HG03139 (cell line): ENCODE data around the gene CACNA1C.
"Not testable (repeated sequence)": the region's sequence is repeated elsewhere in the genome, so short reads cannot be mapped to it uniquely, and the experiment has no call there.

ENCODE experiments used
- ATAC-seq: cut with Tn5 transposase; IDR thresholded peaks from one replicate; pipeline ENCODE4 v1.9.1; 2021; ENCODE audit not compliant: unreplicated experiment

CACNA1C gene

DNA sequence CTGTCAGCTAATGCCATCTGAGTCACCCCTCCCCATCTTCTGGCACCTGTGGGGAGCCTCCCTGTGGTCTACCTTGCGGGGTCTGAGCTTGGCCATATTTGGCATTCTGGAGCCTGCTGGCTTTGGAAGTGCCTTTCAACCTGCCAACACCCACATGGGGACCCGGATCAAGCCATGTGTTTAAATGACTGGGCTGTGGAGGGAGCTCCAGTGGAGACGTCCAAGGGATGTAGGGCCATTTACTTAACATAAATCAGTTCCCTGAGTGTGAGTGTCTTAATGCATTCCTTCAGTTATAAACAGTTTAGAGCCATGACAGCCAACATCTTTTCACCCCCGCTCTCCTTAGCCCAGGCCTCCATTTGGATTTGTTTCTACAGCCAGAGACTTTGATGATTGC is 22.0 kb downstream of the CACNA1C start:
- no peak for ATAC-seq

DNA sequence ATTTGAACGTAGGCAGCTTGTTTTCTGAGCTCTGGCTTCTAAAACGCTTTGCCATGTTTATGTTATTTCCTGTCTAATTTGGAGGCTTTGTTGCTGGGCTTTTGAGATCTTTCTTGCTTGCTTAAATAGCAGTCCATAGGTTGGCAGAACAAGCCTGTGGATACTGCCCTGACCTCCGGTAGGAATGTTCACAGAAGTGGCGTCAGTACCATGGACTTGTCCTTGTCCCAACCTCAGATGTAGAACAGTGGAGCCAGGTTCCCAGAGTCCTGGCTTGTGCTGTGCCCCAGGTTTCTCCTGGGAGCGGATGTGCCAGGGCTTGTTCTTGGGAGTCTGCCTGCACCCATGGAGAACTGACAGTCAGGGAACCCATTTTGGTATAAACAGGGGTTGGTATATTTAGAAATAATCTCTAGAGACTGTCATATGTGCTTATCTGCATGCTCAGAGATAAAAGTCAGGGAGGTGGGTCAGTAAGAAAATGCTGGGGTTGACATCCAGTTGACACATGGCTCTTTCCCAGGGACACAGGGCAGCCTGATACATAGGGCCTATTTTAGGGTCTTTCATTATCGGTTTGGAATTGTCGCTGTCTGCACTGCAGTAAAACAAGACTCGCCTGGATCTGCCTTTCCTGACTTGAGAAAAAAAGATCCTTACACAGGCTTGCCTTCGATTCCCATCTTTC is 22.9 kb downstream of the CACNA1C start:
- no peak for ATAC-seq

DNA sequence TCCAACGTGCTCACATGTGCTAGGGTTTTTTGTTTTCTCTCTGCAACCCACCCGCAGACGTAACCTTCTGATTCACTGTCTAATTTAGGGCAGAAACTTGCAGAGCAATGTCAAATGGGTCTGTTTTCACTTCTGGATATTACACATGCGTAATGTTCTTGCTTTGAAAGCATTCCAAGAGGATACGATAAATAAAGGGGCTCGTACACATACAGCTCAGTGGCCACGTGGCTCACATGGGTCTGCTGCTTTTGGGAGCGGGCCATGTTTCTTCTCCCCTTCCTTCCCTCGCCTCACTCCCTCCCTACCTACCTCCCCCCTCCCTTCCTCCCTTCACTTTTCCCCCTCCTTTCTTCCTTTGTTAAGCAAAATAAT is 23.4 kb downstream of the CACNA1C start:
- ATAC-seq, result no peak

DNA sequence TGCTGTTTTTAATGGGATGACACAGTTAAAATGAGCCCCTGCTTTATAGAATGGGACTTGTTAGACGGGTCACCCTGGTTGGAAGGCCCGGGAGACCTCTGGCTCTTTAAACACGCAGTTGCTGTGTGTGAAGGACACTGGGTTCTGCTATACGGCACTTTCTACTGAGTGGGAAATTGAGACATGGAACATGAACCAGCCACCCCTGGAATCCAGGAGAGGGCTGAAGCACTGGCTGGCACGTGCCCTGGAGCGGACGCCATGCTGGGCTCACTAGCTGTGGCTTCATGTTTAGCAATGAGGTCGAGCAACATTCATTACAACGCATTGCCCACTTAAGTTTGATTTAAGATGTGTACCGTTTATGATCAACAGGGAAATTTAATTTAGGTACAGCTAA is 23.9 kb downstream of the CACNA1C start:
- no peak for ATAC-seq

DNA sequence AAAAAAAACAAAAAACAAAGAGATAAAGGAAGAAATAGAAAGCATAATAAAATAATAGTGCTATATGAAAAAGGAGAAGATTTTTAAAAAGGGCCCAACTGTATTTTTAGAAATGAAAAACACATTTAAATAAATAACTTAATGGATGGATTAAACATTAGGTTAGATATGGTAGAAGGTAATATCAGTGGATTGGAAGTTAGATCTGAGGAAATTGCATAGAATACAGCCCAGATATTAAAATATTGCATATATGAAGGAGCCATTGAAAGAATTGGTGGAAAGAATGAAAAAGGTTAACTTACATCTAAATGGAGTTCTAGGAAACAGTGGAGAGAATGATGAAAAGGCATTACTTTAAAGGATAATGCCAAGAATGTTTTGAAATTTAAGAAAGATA is 27.8 kb downstream of the CACNA1C start:
- ATAC-seq, result no peak

DNA sequence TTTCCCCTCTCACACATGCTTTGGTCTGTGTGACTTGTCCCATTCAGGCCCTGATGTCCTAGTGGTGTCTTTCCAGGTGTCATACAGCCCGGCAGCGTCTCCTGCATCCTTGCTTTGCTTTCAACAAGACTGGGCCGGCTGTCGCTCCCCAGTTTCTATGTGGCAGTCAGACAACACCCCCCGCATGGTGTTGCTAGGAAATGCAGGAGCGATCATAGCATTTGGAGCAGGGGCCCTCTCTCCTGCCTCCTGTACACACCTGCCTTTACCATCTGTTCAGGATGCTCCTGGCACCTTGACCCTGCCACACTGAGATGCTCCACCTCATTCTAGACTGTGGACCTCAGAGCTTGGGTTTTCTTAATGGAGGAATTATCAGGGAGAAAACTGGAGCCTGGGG is 29.5 kb downstream of the CACNA1C start:
- ATAC-seq, result no peak

DNA sequence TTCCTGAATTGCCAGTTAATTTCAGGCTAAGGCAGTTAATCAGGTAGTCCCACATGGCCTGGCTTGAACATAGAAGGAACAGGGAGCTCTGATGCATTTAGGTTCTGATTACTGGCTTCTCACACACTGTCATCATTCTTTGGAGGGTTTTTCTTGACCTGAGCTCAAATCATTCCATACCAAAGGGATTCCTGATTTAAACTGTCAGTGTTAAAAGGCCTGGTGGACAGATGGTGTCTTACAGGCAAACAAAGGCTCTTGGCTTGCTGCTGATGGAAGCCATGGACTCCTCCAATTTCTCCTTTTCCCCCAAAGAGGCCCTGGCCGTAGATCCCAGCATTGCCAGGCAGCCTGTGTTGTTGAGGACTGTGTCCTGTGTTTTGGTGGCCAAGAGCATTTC is 30.2 kb downstream of the CACNA1C start:
- ATAC-seq, result no peak

DNA sequence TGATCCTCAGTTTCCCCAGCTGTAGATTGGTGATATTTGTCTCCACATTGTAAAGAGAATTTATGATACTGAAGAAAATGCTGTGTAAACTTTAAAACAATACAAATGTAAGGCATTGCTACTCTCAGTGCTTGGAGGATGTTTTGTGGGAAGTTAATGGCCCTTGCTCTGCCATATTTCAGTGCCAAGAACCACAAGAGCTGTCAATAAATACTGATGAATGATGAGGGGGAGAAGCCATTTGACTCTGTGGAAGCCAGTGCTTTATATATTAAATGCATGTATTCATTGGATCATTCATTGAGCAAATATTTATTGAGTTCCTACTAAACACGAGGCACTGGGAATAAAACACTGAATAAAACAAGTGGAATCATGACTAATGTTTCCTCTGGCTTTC is 30.8 kb downstream of the CACNA1C start:
- ATAC-seq, result no peak

DNA sequence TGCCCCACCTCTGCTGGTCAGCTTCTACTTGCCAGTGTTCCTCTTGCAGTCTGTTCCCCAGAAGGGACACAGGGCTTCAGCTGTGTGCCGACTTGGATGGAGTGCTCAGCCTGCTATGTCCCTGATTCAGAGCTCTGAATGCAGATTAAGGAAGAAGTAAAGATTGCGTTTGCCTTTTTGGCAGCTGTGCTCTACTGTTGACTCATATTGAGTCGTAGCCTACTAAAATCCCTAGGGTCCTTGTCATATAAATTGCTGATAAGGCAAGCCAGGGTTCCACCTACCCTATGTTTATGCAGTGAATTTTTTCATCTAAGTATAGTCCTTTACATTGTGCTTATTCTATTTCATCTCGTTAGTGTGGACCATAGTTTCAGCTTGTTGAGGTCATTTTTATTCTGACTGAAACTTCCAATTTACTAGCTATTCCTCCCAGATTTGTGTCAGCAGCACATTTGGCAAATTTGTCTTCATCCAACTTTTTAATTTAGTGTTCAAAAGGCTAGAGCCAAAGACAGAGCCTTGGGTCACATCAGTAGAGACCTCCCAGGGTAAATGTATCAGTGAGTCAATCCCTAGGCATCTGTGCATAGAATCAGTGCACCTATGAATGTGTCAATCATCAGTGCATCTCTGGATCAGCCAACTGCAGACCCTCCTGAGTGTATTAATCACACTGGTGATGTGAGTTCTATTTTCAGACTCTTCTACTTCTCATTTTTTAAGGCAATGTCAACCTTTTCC is 31.9 kb downstream of the CACNA1C start:
- no peak for ATAC-seq

DNA sequence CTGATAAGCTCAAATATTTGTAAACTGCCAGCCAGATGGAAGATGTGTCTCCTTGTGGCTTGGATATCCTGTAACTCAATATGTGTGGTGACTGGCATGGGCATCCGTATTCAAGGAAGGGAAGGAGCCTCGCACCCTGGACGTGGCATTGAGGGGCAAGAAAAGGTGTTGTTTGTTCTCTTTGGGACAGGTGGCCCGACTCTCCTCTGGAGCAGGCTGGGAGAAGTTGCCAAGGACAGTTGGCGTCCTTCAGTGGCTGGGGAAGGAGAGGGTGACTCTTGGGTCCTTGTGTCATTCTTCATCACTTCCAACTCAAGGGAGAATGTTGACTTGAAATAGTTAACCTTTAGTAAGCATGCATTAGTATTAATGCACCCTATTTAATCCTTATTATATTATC is 39.6 kb downstream of the CACNA1C start:
- ATAC-seq, result no peak

DNA sequence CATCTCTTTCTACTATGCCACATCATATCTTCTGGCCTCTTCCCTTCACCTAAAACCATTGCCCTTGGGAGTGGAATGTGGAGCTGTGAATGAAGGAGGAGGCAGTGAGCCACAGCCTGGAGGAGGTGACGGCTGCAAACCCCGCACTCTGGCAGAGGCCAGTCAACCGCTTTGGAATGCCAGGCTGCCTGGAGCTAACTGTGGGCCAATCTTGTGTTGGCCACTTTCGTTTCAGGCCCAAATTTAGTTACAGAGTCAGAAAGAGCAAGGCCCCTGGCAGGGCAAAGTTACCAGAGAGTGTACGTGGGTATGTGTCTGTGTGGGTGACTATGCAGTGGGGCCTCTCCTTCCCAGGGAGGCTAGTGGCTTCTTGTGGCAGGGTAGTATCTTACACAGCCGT is 40.1 kb downstream of the CACNA1C start:
- no peak for ATAC-seq

DNA sequence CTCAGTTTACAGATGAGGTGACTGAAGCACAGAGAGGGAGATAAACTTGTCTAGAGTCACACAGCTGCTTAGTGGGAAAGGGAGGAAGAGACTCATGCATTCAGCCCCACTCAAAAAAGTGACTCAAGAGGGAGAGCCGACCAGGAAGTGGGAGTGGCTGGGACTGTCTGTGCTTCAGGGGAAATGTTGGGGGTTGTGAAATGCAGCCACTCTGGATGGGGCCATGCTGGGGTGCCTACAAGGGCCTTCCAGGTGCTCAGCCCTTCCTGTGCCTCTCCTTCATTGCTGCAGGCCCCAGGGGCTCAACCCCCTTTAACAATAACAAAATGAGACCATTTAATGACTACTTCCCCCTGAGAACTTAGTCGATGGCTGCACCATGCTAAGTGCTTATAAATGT is 41.8 kb downstream of the CACNA1C start:
- ATAC-seq, result no peak

DNA sequence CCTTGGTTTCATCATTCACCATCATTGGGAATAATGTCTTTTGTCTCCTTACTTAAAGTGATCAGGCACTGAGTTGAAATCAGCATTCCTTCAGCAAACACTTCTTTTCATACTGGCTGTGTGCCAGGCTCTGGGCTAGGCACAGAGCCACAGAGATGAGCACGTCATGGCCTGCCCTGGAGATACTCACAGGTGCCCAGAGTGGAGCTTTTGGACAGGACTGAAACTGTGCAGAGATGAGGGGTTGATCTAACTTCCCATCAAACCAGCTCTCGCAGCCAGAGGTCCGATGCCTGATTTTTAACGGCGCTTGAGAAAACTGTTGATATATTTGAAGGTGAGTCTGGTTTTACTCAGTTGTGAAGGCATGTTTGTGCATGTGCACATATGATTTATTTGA is 43.1 kb downstream of the CACNA1C start:
- no peak for ATAC-seq

DNA sequence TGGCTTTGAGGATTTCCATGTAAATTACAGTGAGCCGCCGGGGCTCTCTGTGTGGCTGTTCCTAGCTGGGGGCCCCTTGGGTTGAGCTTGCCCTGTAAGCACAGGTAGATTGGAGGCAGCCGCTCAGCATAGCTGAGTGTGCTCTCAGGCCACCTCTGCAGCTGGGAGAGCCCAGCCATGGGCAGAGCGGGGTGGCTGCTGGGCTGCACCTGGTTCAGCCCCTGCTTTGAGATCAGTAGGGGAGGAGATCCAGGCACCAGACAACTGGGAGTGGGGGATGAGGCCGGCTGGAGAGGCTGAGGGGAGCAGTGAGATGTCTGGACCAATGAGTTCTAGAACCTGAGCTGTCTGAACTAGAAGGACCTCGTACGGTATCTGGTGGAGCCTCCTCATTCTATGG is 44.8 kb downstream of the CACNA1C start:
- ATAC-seq, result no peak

DNA sequence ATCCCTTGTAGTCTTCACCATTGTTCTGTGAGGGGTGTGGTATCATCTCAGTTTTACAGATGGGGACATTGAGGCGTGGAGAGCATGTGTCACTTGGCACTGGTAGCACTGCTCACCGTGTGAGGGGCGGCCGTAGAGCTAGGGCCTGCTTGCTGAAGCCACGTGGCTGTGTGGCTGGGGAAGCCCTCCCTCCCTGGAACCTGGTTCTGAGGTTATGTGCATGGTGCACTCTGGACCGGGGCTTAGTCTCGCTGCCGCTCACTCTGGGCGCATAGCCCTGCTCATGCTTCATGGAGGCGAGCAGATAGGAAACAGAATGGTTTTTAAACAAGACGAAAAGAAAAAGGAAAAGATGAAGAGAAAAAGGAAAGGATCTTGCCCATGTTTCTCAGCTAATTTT is 46.1 kb downstream of the CACNA1C start:
- no peak for ATAC-seq

DNA sequence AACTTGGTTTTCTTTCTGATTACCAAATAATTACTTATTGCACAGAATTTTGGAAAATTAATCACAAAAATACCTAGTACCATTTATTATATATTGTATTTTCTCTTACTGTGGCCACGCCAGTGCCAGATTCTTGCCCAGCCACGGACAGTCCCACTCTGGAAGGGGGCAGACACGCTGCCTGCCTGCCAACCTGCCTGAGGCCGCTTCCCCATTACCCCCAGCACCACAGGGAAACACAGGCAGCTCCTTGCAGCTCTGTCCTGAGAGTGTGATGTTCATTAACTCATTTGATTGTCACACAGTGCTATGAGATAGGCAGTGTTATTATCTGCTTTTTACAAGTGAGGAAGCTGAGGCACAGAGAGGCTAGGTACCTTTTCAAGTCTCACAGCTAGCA is 46.8 kb downstream of the CACNA1C start:
- no peak for ATAC-seq

DNA sequence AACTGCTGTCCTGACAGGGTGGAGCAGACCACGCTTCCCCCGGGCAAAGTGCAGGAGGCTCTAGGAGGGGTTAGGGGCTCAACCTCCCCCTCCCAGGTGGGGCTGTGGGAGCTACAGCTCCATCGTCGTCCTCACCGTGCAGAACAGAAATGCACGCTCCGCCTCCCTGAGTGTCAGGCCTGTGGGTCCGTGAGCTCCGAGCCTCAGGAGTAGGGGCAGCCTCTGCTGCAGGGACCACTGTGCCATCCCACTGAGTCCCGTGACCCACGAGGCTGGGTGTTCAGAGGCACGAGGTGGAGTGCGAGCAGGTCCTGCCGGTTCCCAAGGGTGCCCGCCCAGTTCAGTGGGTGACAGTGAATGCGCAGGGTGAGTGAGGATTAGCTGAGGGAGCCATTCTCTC is 48.6 kb downstream of the CACNA1C start:
- no peak for ATAC-seq

DNA sequence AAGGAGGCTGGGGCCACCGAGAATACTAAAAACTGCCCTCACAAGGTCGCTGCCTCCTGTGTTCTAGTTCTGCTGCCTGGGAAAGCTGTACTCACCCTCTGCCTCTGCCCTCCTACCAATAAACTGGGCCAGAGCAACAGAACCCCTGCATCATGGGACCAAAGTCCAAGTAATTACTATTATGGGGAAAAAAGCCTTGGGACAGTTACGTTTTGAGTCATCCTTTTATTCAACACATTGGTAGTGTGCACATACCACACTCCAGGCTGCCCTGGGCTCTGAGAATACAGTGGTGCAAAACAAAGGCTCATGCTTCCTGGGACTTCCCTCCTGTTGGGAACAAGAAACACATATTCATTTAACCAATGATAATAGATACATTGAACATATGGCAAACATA is 49.0 kb downstream of the CACNA1C start:
- no peak for ATAC-seq

DNA sequence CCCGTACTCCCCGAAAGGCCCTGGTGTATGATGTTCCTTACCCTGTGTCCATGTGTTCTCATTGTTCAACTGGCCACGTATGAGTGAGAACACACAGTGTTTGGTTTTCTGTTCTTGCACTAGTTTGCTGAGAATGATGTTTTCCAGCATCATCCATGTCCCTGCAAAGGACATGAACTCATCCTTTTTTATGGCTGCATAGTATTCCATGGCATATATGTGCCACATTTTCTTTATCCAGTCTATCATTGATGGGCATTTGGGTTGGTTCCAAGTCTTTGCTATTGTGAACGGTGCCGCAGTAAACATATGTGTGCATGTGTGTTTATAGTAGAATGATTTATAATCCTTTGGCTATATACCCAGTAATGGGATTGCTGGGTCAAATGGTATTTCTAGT is 49.9 kb downstream of the CACNA1C start:
- not testable (repeated sequence) for ATAC-seq

DNA sequence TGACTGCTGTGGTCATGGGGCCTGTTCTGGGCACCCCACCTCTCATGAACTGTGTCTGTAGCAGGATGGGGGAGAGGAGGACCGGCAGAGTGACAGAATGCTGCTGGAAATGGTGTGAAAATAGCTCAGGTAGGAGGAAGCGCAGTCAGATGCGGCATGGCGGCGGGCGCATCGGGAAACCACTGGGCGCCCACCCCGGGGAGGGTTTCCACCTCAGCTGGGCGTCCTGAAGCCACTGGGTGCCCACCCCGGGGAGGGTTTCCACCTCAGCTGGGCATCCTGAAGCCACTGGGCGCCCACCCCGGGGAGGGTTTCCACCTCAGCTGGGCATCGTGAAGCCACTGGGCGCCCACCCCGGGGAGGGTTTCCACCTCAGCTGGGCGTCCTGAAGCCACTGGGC is 52.6 kb downstream of the CACNA1C start:
- not testable (repeated sequence) for ATAC-seq

DNA sequence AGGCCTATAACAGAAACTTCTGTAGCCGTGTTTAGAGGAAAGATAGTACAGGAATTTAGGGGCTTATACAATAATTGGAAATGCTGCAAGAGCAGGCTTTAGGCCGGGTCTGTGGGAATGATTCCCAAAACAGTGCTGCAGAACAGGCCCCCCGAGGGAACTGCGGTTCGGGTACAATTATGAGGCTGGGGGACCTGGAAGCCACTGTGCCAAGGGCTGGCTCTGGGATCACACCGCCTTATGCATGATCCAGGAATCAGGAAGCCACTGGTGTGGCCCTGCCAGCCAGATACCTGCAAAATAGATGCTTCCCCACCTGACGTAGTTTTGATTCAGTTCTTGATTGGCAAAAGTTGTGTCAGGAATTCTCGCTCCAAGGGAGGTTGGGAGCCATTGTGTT is 55.4 kb downstream of the CACNA1C start:
- no peak for ATAC-seq

DNA sequence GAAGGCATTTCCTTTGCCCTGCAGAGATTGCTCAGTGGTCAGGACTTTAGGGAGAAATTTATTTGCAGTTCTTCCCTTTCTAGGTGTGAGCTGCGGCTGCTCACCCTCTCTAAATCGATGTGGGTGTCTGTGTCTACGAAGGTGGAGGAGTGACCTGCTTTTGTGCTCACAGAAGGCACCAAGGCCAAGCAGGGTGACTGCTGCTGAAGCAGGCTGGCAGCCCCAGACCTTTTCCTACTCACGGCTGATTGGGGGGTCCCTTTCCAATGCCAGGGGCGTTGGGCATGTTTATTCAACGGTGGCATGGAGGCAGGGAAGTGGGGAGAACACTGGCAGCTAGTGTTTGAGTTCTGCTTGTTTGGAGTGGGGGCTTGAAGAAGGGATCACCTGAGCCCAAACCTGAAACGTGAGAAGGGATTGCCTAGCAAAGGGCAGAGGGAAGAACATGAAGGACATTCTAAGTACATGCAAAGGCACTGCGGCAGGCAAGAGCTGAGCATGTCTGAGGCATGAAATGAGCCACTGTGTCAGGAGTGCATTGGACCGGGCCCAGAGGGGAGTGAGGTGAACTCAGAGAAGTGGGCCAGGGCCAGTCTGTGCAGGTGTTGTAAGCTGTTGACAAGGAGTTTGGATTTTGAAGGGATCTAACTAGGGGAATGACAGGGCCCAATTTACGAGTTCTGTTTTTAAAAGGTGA is 56.3 kb downstream of the CACNA1C start:
- ATAC-seq, result no peak
